Effector memory CD4-positive, alpha-beta T cell (primary cell): ENCODE data around the gene PDE11A.
"Not testable (repeated sequence)": the region's sequence is repeated elsewhere in the genome, so short reads cannot be mapped to it uniquely, and the experiment has no call there.

Experiments
- DNase-seq, 3 donors: peaks; one replicate each; pipeline ENCODE4 v3.0.0-alpha.2; 2020
- H3K27ac ChIP-seq: 2 replicates; pipeline ENCODE4 v1.7.0; 2013; ENCODE audit warnings: mild to moderate bottlenecking, low read length, moderate library complexity; ENCODE audit not compliant: insufficient read depth, poor library complexity, severe bottlenecking
- H3K27me3 ChIP-seq: replicated peaks from 2 replicates; pipeline ENCODE4 v1.7.0; 2013; ENCODE audit warnings: mild to moderate bottlenecking, low read length; ENCODE audit not compliant: insufficient read depth, control insufficient read depth, poor library complexity, severe bottlenecking
- H3K36me3 ChIP-seq: 2 replicates; pipeline ENCODE4 v1.7.0; 2013; ENCODE audit warnings: mild to moderate bottlenecking, low read length, moderate library complexity; ENCODE audit not compliant: control insufficient read depth, insufficient read depth
- H3K4me1 ChIP-seq: 2 replicates; pipeline ENCODE4 v1.7.0; 2013; ENCODE audit warnings: low read length, mild to moderate bottlenecking; ENCODE audit not compliant: control insufficient read depth, insufficient read depth, poor library complexity, severe bottlenecking
- H3K4me3 ChIP-seq: 2 replicates; pipeline ENCODE4 v1.7.0; 2013; ENCODE audit warnings: low read length, low read depth, mild to moderate bottlenecking; ENCODE audit not compliant: insufficient read depth, poor library complexity, severe bottlenecking
- H3K9me3 ChIP-seq: 2 replicates; pipeline ENCODE4 v1.7.0; 2013; ENCODE audit warnings: mild to moderate bottlenecking, low read length, moderate library complexity; ENCODE audit not compliant: control insufficient read depth

Gene PDE11A

DNA sequence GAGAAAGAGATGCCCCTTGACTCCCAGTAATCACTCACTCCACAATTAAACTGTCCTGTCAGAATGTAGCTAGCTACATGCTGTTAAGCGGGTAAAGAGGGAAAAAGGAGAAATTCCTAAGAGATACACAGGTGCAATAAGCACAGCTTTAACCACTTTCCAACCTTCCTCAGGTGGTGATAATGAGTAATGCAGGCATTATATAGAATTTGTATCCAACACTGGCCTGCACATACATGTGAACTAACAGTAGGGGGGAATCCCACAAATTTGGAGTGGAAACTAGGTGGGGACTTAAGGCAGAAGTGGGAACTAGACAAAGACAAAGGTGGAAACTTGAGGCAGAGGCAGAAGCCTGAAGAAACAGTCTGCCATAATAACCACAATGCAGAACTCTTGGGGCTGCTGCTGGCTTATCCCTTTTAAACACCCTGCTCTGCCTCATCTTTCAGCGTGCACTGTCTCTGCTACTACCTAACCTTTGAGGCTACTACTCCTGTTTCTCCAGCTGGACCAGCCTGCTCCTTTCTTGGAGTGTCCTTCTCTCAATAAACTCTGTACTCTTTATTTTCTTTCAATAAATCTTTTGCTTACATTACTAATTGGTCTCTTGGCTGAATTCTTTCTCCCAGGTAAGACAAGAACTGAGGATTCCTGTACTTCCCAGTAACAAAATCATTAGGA is 259.7 kb downstream of the PDE11A start:
- Histone ChIP-seq H3K27ac (no peak overlapping the region), H3K4me1 (no peaks in the 10 kb centered on the region), H3K4me3 (no peak overlapping the region), H3K27me3 (no peaks in the 10 kb centered on the region), H3K9me3 (no peaks in the 10 kb centered on the region), H3K36me3 (no peaks in the 10 kb centered on the region)
- no peak for DNase-seq

DNA sequence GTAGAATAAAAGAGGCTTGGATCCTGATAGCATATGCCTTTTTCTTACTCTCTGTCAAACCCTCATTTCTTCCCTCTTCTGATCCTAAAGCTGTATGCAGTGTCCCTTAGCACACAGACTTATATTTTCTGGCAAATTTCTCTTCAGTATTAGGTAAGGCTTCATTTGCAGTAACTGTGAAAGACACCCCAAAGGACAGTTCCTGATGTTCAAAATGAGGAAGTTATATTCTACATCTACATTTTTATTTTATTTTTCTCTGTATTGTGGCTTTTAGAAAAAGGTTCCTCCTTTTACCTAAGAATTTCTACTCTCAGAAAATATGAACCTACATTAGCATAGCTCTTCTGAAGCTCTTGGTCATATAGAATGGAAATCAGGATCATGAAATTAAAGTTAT is 261.7 kb downstream of the PDE11A start:
- Histone ChIP-seq H3K9me3 (no peaks in the 10 kb centered on the region), H3K27me3 (no peaks in the 10 kb centered on the region), H3K36me3 (no peaks in the 10 kb centered on the region), H3K4me1 (no peaks in the 10 kb centered on the region), H3K27ac (no peak overlapping the region), H3K4me3 (no peak overlapping the region)
- no peak for DNase-seq

- no peaks in the 10 kb centered on the region for H3K36me3 ChIP-seq
- H3K27ac ChIP-seq = no peak overlapping the region
- H3K9me3 ChIP-seq = no peaks in the 10 kb centered on the region
- no peaks in the 10 kb centered on the region for H3K4me1 ChIP-seq
- H3K4me3 ChIP-seq = no peak overlapping the region
- DNase-seq = no peak
- H3K27me3 ChIP-seq = no peaks in the 10 kb centered on the region
Measured at GRCh38 chr2:177808984-177809809, 263.4 kb downstream of the PDE11A start.

- Histone ChIP-seq H3K27me3 (no peaks in the 10 kb centered on the region), H3K27ac (no peak overlapping the region), H3K36me3 (no peaks in the 10 kb centered on the region), H3K4me1 (no peaks in the 10 kb centered on the region), H3K4me3 (no peak overlapping the region), H3K9me3 (no peaks in the 10 kb centered on the region)
- DNase-seq = no peak
Measured at GRCh38 chr2:177806025-177806424, 266.6 kb downstream of the PDE11A start.

- no peaks in the 10 kb centered on the region for H3K36me3 ChIP-seq
- H3K9me3 ChIP-seq = no peaks in the 10 kb centered on the region
- H3K4me3 ChIP-seq = no peak overlapping the region
- no peaks in the 10 kb centered on the region for H3K4me1 ChIP-seq
- peaks cover 5% of the 10 kb centered on the region for H3K27me3 ChIP-seq
- DNase-seq = no peak
- H3K27ac ChIP-seq = no peak overlapping the region
Measured at GRCh38 chr2:177799531-177799930, 273.0 kb downstream of the PDE11A start.

DNA sequence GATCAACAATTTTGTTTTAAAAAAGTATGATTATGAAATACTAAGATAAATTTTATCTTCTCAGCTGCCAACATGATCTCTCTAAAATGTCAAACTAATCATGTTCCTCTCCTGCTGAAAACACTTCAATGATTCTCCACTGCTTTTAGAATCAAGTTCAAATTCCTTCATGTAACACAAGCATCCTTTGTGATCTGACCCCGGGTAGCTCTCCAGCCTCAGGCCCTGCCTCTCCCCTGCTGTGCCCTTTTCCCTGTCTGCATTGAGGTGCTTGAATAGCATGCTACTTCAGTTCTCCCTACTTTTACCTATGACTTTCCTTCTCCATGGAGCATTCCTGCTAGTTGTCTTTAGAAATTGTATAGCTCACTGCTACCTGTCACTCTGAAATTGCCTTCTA is 274.8 kb downstream of the PDE11A start:
- H3K27ac ChIP-seq = no peak overlapping the region
- no peaks in the 10 kb centered on the region for H3K4me1 ChIP-seq
- peaks cover 5% of the 10 kb centered on the region for H3K27me3 ChIP-seq
- no peaks in the 10 kb centered on the region for H3K36me3 ChIP-seq
- no peak overlapping the region for H3K4me3 ChIP-seq
- DNase-seq = no peak
- no peaks in the 10 kb centered on the region for H3K9me3 ChIP-seq

DNA sequence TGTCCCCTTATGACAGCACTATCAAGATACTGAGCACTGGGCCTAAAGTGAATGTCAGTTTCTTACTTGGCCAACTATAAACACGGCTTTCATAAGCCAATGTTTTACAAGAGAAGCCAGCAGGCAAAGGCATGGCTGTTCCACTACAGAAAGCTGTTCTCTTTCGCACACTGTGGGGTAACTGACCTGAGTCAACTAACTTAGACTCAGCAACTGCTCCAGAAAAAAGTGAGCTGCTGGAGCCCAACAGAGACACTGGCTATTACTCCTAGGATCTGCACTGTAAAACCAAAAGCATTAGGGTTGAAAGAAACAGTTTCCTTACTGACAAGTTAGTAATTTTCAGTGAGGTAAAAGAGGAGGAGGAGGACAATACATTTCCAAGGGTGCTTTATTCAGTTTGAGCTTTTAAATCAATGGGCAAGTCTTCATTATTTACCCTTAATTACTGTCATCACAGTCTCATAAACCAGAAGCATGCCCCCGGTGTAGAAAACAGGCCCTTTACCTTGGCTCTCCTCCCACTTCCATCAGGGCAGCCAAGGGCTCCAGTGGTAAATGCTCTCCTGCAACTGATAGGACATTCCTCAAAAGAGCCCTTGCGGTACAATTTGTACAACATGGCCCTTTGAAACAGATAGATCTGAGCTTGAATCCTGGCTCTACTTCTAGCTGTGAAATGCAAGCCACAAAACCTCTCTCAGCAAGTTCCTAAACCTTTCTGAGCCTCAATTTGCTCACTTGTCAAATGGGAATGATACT is 275.7 kb downstream of the PDE11A start:
- Histone ChIP-seq H3K4me3 (no peak overlapping the region), H3K27me3 (peaks cover 5% of the 10 kb centered on the region), H3K36me3 (no peaks in the 10 kb centered on the region), H3K27ac (no peak overlapping the region), H3K4me1 (no peaks in the 10 kb centered on the region), H3K9me3 (no peaks in the 10 kb centered on the region)
- no peak for DNase-seq

GRCh38 chr2:177796011-177796410 is 276.6 kb downstream of the PDE11A start:
- no peak overlapping the region for H3K27ac ChIP-seq
- no peaks in the 10 kb centered on the region for H3K4me1 ChIP-seq
- no peak for DNase-seq
- no peaks in the 10 kb centered on the region for H3K9me3 ChIP-seq
- peaks cover 5% of the 10 kb centered on the region for H3K27me3 ChIP-seq
- no peak overlapping the region for H3K4me3 ChIP-seq
- H3K36me3 ChIP-seq = no peaks in the 10 kb centered on the region

- H3K36me3 ChIP-seq, H3K4me3 ChIP-seq, H3K9me3 ChIP-seq, H3K27me3 ChIP-seq, H3K27ac ChIP-seq, DNase-seq, H3K4me1 ChIP-seq: not testable (repeated sequence)
Measured at GRCh38 chr2:177785143-177785542, 287.4 kb downstream of the PDE11A start.

- no peak for DNase-seq
- H3K27me3 ChIP-seq = no peaks in the 10 kb centered on the region
- H3K9me3 ChIP-seq = no peaks in the 10 kb centered on the region
- H3K27ac ChIP-seq = no peak overlapping the region
- no peaks in the 10 kb centered on the region for H3K36me3 ChIP-seq
- no peak overlapping the region for H3K4me3 ChIP-seq
- H3K4me1 ChIP-seq = peaks cover 9% of the 10 kb centered on the region
Measured at GRCh38 chr2:177784745-177785067, 287.9 kb downstream of the PDE11A start.
